IMR-90 (cell line): ENCODE results near the gene RAB11A. TPM values are rescaled to one million over a fixed set of nuclear protein-coding genes. Genes with fewer than 3 reads are reported as not detected.

Experiments used
- ATAC-seq: fragments of 200-7000 bp; cut with Tn5 transposase; 2 replicates; pipeline ENCODE4 v1.9.1; 2020; ENCODE audit warnings: low read depth, mild to moderate bottlenecking, moderate library complexity
- BruUV-seq: library from RNA; stranded (reverse); fragments of 400-500 nt; replicated peaks from 2 replicates; lab custom pipeline; 2021; lab: Mats Ljungman, UMichigan
- CTCF ChIA-PET: fragments of 300-600 bp; formaldehyde crosslinking; extraction: SDS; loops from one replicate; lab custom pipeline; 2021; ENCODE audit warnings: antibody characterized with exemption; lab: Yijun Ruan, JAX
- POLR2A ChIA-PET: fragments of 300-600 bp; sonication (Branson Sonifier 250); formaldehyde crosslinking; loops from one replicate; lab custom pipeline; 2022; ENCODE audit warnings: antibody characterized with exemption; ENCODE audit not compliant: unreplicated experiment; lab: Charles Lee
- DNase-seq: peaks from one replicate; pipeline ENCODE4 v3.0.0; 2013
- H2AFZ ChIP-seq: replicated peaks from 2 replicates; pipeline ENCODE3; 2013; ENCODE audit warnings: low read length, mild to moderate bottlenecking; ENCODE audit not compliant: poor library complexity
- H2AK5ac ChIP-seq: 2 replicates; pipeline ENCODE4 v1.6.1; 2013; ENCODE audit warnings: low read depth, low read length, inconsistent platforms
- H2AK9ac ChIP-seq: replicated peaks from 2 replicates; pipeline ENCODE3; 2013; ENCODE audit warnings: mild to moderate bottlenecking, low read depth, low read length, moderate library complexity; ENCODE audit not compliant: poor library complexity
- H2BK120ac ChIP-seq: 2 replicates; pipeline ENCODE4 v1.6.1; 2013; ENCODE audit warnings: low read depth, low read length, inconsistent platforms
- H2BK15ac ChIP-seq: 3 replicates; pipeline ENCODE4 v1.6.1; 2013; ENCODE audit warnings: low read depth, low read length, inconsistent platforms
- H2BK20ac ChIP-seq: 2 replicates; pipeline ENCODE4 v1.6.1; 2013; ENCODE audit warnings: low read depth, mild to moderate bottlenecking, inconsistent platforms, low read length, moderate library complexity
- H2BK5ac ChIP-seq: 2 replicates; pipeline ENCODE4 v1.6.1; 2013; ENCODE audit warnings: mild to moderate bottlenecking, low read depth, low read length, inconsistent platforms; ENCODE audit not compliant: poor library complexity, severe bottlenecking
- H3K14ac ChIP-seq: replicated peaks from 2 replicates; pipeline ENCODE4 v1.6.1; 2013; ENCODE audit warnings: low read depth, low read length, inconsistent platforms
- H3K18ac ChIP-seq: 2 replicates; pipeline ENCODE4 v1.6.1; 2013; ENCODE audit warnings: low read depth, low read length, control low read depth
- H3K23ac ChIP-seq: 2 replicates; pipeline ENCODE4 v1.6.1; 2013; ENCODE audit warnings: low read depth, low read length, inconsistent platforms
- H3K27ac ChIP-seq: 2 replicates; pipeline ENCODE4 v1.5.1; 2013; ENCODE audit warnings: mild to moderate bottlenecking, control low read depth, low read length; ENCODE audit not compliant: insufficient read depth
- H3K27me3 ChIP-seq: 2 replicates; pipeline ENCODE4 v1.6.1; 2013; ENCODE audit warnings: low read length; ENCODE audit not compliant: control insufficient read depth, insufficient read depth
- H3K36me3 ChIP-seq: 2 replicates; pipeline ENCODE4 v1.6.1; 2013; ENCODE audit warnings: low read length, mixed read lengths; ENCODE audit not compliant: control insufficient read depth, insufficient read depth
- H3K4ac ChIP-seq: 2 replicates; pipeline ENCODE4 v1.6.1; 2013; ENCODE audit warnings: low read depth, low read length, inconsistent platforms
- H3K4me1 ChIP-seq: 2 replicates; pipeline ENCODE4 v1.6.1; 2013; ENCODE audit warnings: low read length, mixed read lengths; ENCODE audit not compliant: control insufficient read depth, insufficient read depth
- H3K4me2 ChIP-seq: 2 replicates; pipeline ENCODE4 v1.6.1; 2013; ENCODE audit warnings: low read depth, mild to moderate bottlenecking, control low read depth, low read length, moderate library complexity
- H3K4me3 ChIP-seq: 2 replicates; pipeline ENCODE4 v1.5.1; 2013; ENCODE audit warnings: low read depth, mild to moderate bottlenecking, control low read depth, low read length, moderate library complexity; ENCODE audit not compliant: insufficient read depth
- H3K56ac ChIP-seq: 2 replicates; pipeline ENCODE4 v1.6.1; 2013; ENCODE audit warnings: low read length, inconsistent platforms; ENCODE audit not compliant: insufficient read depth; ENCODE audit errors: extremely low read depth
- H3K79me1 ChIP-seq, 2 experiments: 2 replicates each; pipeline ENCODE4 v1.6.1; 2013; ENCODE audit warnings: low read length in 2 of 2, inconsistent platforms in 1 of 2, low read depth in 1 of 2
- H3K9ac ChIP-seq: 2 replicates; pipeline ENCODE4 v1.6.1; 2013; ENCODE audit warnings: low read depth, low read length, control low read depth
- H3K9me1 ChIP-seq: 2 replicates; pipeline ENCODE4 v1.6.1; 2013; ENCODE audit warnings: low read length, inconsistent platforms; ENCODE audit not compliant: insufficient read depth
- H3K9me3 ChIP-seq: 2 replicates; pipeline ENCODE4 v1.6.1; 2013; ENCODE audit warnings: low read length; ENCODE audit not compliant: control insufficient read depth, insufficient read depth
- H4K20me1 ChIP-seq: 2 replicates; pipeline ENCODE4 v1.6.1; 2013; ENCODE audit warnings: low read length, inconsistent platforms; ENCODE audit not compliant: insufficient read depth
- H4K5ac ChIP-seq: 2 replicates; pipeline ENCODE4 v1.6.1; 2013; ENCODE audit warnings: mild to moderate bottlenecking, low read depth, low read length, control low read depth
- H4K8ac ChIP-seq, 2 experiments: 2 replicates each; pipeline ENCODE4 v1.6.1; 2013; ENCODE audit warnings: low read depth in 2 of 2, low read length in 2 of 2, control low read depth in 1 of 2, inconsistent platforms in 1 of 2
- H4K91ac ChIP-seq: 2 replicates; pipeline ENCODE4 v1.6.1; 2013; ENCODE audit warnings: low read depth, low read length, inconsistent platforms; ENCODE audit not compliant: insufficient read depth
- BHLHE40 ChIP-seq: fragments of 150-350 bp; IDR thresholded peaks from 2 replicates; pipeline ENCODE4 v1.6.1; 2016; ENCODE audit warnings: mild to moderate bottlenecking, low read depth, low read length
- CEBPB ChIP-seq: IDR thresholded peaks from 2 replicates; pipeline ENCODE4 v1.6.1; 2012; ENCODE audit warnings: low read depth, low read length, improper control_type of control experiment
- CHD1 ChIP-seq: IDR thresholded peaks from 2 replicates; pipeline ENCODE4 v1.6.1; 2012; ENCODE audit warnings: low read depth, low read length, improper control_type of control experiment
- FOS ChIP-seq: fragments of 150-350 bp; IDR thresholded peaks from 2 replicates; pipeline ENCODE4 v1.6.1; 2016; ENCODE audit warnings: low read depth, low read length
- MAFK ChIP-seq: IDR thresholded peaks from 2 replicates; pipeline ENCODE4 v1.6.1; 2012; ENCODE audit warnings: low read depth, low read length, improper control_type of control experiment
- MAZ ChIP-seq: IDR thresholded peaks from 2 replicates; pipeline ENCODE4 v1.6.1; 2012; ENCODE audit warnings: low read depth, mild to moderate bottlenecking, low read length, improper control_type of control experiment, moderate library complexity, borderline replicate concordance
- MXI1 ChIP-seq: IDR thresholded peaks from 2 replicates; pipeline ENCODE4 v1.6.1; 2012; ENCODE audit warnings: low read depth, mild to moderate bottlenecking, low read length, moderate library complexity, borderline replicate concordance
- NFE2L2 ChIP-seq: fragments of 150-350 bp; IDR thresholded peaks from 2 replicates; pipeline ENCODE4 v1.6.1; 2016; ENCODE audit warnings: low read depth, mild to moderate bottlenecking, low read length
- POLR2A ChIP-seq: IDR thresholded peaks from 2 replicates; pipeline ENCODE4 v1.6.1; 2012; ENCODE audit warnings: mild to moderate bottlenecking, low read depth, low read length
- RAD21 ChIP-seq: IDR thresholded peaks from 2 replicates; pipeline ENCODE4 v1.6.1; 2012; ENCODE audit warnings: low read length, improper control_type of control experiment
- RFX5 ChIP-seq: IDR thresholded peaks from 2 replicates; pipeline ENCODE4 v1.8.0; 2012; ENCODE audit warnings: low read depth, mild to moderate bottlenecking, low read length, moderate library complexity
- SMC3 ChIP-seq: fragments of 150-350 bp; IDR thresholded peaks from 2 replicates; pipeline ENCODE4 v1.6.1; 2016; ENCODE audit warnings: low read depth, mild to moderate bottlenecking, antibody characterized with exemption, low read length, moderate library complexity
- dilution Hi-C: fragments of 300-500 bp; cut with HindIII; formaldehyde crosslinking; loops from one replicate; pipeline ENCODE4 v1.14.3; 2018; ENCODE audit warnings: low sequenced_read_pairs; ENCODE audit not compliant: unreplicated experiment
- in situ Hi-C: fragments of 300-500 bp; cut with MboI; formaldehyde crosslinking; loops from 3 replicates; pipeline ENCODE4 v1.14.3; 2019; ENCODE audit warnings: low sequenced_read_pairs, inconsistent platforms, mixed read lengths
- intact Hi-C: fragments of 100-400 bp; cut with micrococcal nuclease; formaldehyde crosslinking; loops from 2 replicates; pipeline ENCODE4 v1.10.0; 2022
- polyA plus RNA-seq, 3 experiments: library from polyadenylated mRNA; depleted of rRNA; stranded (reverse); fragments of >200 nt; gene quantifications; 2 replicates each; pipeline ENCODE4 v1.2.3, GENCODE V29; 2012; ENCODE audit warnings: low replicate concordance in 1 of 3
- total RNA-seq: library from RNA; depleted of rRNA; stranded (reverse); fragments of >200 nt; gene quantifications from 2 replicates; pipeline ENCODE4 v1.2.3, GENCODE V29; 2012
- TF ChIP-seq, protein P1 (sequence below): fragments of 150-350 bp; IDR thresholded peaks from 2 replicates; pipeline ENCODE4 v1.6.1; 2017; ENCODE audit warnings: mild to moderate bottlenecking, antibody characterized with exemption, low read length, low read depth
- TF ChIP-seq, protein P2 (sequence below): conservative IDR thresholded peaks from 2 replicates; pipeline ENCODE4 v1.5.1; 2012; ENCODE audit warnings: mild to moderate bottlenecking, low read depth, low read length, improper control_type of control experiment
- TF ChIP-seq, protein P3 (sequence below): fragments of 150-350 bp; IDR thresholded peaks from 2 replicates; pipeline ENCODE4 v1.6.1; 2016; ENCODE audit warnings: low read depth, mild to moderate bottlenecking, low read length, moderate library complexity, borderline replicate concordance

RAB11A gene
- total and polyA plus RNA-seq, 2 of the 4 experiments (the other 2 are of a cell fraction) = 341 to 462 TPM

DNA sequence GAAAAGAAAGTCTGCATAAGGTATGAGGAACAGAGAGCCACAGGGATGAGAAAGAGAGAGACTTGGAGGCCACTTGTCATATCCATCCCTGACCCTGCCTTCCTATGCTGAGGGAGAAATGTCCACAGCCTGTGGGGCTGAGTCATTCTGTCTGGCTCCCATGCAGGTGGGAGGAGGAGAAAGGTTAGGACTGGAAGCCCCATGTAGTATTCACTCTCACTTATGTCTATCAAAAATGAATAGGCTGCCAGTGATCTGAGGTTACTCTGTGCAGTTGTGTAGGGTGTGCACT, 71.3 kb downstream of the RAB11A start:
- intact Hi-C loops = no loop called here
- Histone ChIP-seq H3K27me3 (peaks cover 12% of the 10 kb centered on the region), H4K20me1 (no peaks in the 10 kb centered on the region; the same call in 1 of the 2 replicates), H4K91ac (no peak overlapping the region), H2BK15ac (no peak overlapping the region), H2AFZ (no peak overlapping the region), H3K23ac (no peak overlapping the region), H3K9ac (no peak overlapping the region), H3K36me3 (no peaks in the 10 kb centered on the region), H2AK9ac (no peak overlapping the region), H2BK20ac (no peak overlapping the region), H3K79me1 (no peaks in the 10 kb centered on the region), H3K4me1 (peaks cover 6% of the 10 kb centered on the region), H3K27ac (no peak overlapping the region), H3K4ac (no peak overlapping the region), H4K5ac (no peak overlapping the region), H2BK120ac (no peak overlapping the region), H3K4me3 (no peak overlapping the region), H3K9me3 (no peaks in the 10 kb centered on the region), H3K14ac (no peak overlapping the region), H4K8ac (no peak overlapping the region), H3K56ac (no peak overlapping the region), H3K18ac (no peak overlapping the region), H2AK5ac (no peak overlapping the region), H2BK5ac (no peak overlapping the region), H3K9me1 (peaks cover 3% of the 10 kb centered on the region; the same call in 1 of the 2 replicates), H3K4me2 (no peak overlapping the region)
- dilution Hi-C loops = no loop called here
- POLR2A ChIA-PET = no interaction called here
- no TSS peak for BruUV-seq
- no peak for ATAC-seq
- CTCF ChIA-PET = no interaction called here
- peak; percentile 13 for DNase-seq
- in situ Hi-C loops = no loop called here
- TF ChIP-seq BHLHE40 = no peak
- no peak for TF ChIP-seq NFE2L2
- TF ChIP-seq FOS = no peak
- no peak for TF ChIP-seq SMC3
- TF ChIP-seq, protein P1, sequence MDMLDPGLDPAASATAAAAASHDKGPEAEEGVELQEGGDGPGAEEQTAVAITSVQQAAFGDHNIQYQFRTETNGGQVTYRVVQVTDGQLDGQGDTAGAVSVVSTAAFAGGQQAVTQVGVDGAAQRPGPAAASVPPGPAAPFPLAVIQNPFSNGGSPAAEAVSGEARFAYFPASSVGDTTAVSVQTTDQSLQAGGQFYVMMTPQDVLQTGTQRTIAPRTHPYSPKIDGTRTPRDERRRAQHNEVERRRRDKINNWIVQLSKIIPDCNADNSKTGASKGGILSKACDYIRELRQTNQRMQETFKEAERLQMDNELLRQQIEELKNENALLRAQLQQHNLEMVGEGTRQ = no peak
- no peak for TF ChIP-seq RFX5
- TF ChIP-seq CHD1 = no peak
- no peak for TF ChIP-seq CEBPB
- TF ChIP-seq MAZ = no peak
- TF ChIP-seq, protein P2, sequence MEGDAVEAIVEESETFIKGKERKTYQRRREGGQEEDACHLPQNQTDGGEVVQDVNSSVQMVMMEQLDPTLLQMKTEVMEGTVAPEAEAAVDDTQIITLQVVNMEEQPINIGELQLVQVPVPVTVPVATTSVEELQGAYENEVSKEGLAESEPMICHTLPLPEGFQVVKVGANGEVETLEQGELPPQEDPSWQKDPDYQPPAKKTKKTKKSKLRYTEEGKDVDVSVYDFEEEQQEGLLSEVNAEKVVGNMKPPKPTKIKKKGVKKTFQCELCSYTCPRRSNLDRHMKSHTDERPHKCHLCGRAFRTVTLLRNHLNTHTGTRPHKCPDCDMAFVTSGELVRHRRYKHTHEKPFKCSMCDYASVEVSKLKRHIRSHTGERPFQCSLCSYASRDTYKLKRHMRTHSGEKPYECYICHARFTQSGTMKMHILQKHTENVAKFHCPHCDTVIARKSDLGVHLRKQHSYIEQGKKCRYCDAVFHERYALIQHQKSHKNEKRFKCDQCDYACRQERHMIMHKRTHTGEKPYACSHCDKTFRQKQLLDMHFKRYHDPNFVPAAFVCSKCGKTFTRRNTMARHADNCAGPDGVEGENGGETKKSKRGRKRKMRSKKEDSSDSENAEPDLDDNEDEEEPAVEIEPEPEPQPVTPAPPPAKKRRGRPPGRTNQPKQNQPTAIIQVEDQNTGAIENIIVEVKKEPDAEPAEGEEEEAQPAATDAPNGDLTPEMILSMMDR = no peak
- TF ChIP-seq, protein P3, sequence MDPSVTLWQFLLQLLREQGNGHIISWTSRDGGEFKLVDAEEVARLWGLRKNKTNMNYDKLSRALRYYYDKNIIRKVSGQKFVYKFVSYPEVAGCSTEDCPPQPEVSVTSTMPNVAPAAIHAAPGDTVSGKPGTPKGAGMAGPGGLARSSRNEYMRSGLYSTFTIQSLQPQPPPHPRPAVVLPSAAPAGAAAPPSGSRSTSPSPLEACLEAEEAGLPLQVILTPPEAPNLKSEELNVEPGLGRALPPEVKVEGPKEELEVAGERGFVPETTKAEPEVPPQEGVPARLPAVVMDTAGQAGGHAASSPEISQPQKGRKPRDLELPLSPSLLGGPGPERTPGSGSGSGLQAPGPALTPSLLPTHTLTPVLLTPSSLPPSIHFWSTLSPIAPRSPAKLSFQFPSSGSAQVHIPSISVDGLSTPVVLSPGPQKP = no peak
- TF ChIP-seq POLR2A = no peak
- no peak for TF ChIP-seq RAD21
- TF ChIP-seq MAFK = no peak
- TF ChIP-seq MXI1 = no peak
